ENCODE data around the gene MAGOHB.

Gene MAGOHB

GRCh38 chr12:10595881-10596280 lies 17.5 kb downstream of the MAGOHB start:
- TF ChIP-seq USF1 (IDR thresholded peaks at IDR 0.05), result no peak
- no peak for TF ChIP-seq NFIC (IDR thresholded peaks at IDR 0.05)
- TF ChIP-seq YY1 (IDR thresholded peaks at IDR 0.05; ENCODE audit: low read depth), result no peak
- TF ChIP-seq REST (IDR thresholded peaks at IDR 0.05; ENCODE audit: low read depth), result no peak
- TF ChIP-seq EGR1 (IDR thresholded peaks at IDR 0.05), result no peak
- no peak for TF ChIP-seq RAD21 (IDR thresholded peaks at IDR 0.05; ENCODE audit: low read depth)
- no peak for TF ChIP-seq TEAD4 (IDR thresholded peaks at IDR 0.05)
- no peak for TF ChIP-seq CREB1 (IDR thresholded peaks at IDR 0.05; ENCODE audit: low read depth)
- TF ChIP-seq EP300 (IDR thresholded peaks at IDR 0.05; ENCODE audit: borderline replicate concordance), result no peak
- no peak for TF ChIP-seq TCF12 (IDR thresholded peaks at IDR 0.05; ENCODE audit: low read depth)
- no peak for TF ChIP-seq ZBTB7A (IDR thresholded peaks at IDR 0.05; ENCODE audit: low read depth)

- no peak for TF ChIP-seq TCF12 (IDR thresholded peaks at IDR 0.05; ENCODE audit: low read depth)
- no peak for TF ChIP-seq CEBPB (IDR thresholded peaks at IDR 0.05)
- no peak for TF ChIP-seq YY1 (IDR thresholded peaks at IDR 0.05; ENCODE audit: low read depth)
- TF ChIP-seq USF1 (IDR thresholded peaks at IDR 0.05), result no peak
- TF ChIP-seq REST (IDR thresholded peaks at IDR 0.05; ENCODE audit: low read depth), result no peak
- TF ChIP-seq CREB1 (IDR thresholded peaks at IDR 0.05; ENCODE audit: low read depth), result no peak
- TF ChIP-seq TAF1 (IDR thresholded peaks at IDR 0.05; ENCODE audit: low read depth), result no peak
- no peak for TF ChIP-seq NFIC (IDR thresholded peaks at IDR 0.05)
- no peak for TF ChIP-seq RAD21 (IDR thresholded peaks at IDR 0.05; ENCODE audit: low read depth)
- TF ChIP-seq EGR1 (IDR thresholded peaks at IDR 0.05), result no peak
- TF ChIP-seq FOXM1 (IDR thresholded peaks at IDR 0.05; ENCODE audit: borderline replicate concordance, low read depth), result no peak
- TF ChIP-seq ZBTB7A (IDR thresholded peaks at IDR 0.05; ENCODE audit: low read depth), result no peak
These were observed 22.4 kb downstream of the MAGOHB start for GRCh38 chr12:10590966-10591365.

GRCh38 chr12:10584415-10584814 lies 29.0 kb downstream of the MAGOHB start:
- TF ChIP-seq FOXM1 (IDR thresholded peaks at IDR 0.05; ENCODE audit: borderline replicate concordance, low read depth), result no peak
- no peak for TF ChIP-seq EP300 (IDR thresholded peaks at IDR 0.05; ENCODE audit: borderline replicate concordance)
- TF ChIP-seq TEAD4 (IDR thresholded peaks at IDR 0.05), result no peak
- TF ChIP-seq ZBTB7A (IDR thresholded peaks at IDR 0.05; ENCODE audit: low read depth), result no peak
- no peak for TF ChIP-seq CEBPB (IDR thresholded peaks at IDR 0.05)
- no peak for TF ChIP-seq CREB1 (IDR thresholded peaks at IDR 0.05; ENCODE audit: low read depth)
- TF ChIP-seq TAF1 (IDR thresholded peaks at IDR 0.05; ENCODE audit: low read depth), result no peak
- no peak for TF ChIP-seq RAD21 (IDR thresholded peaks at IDR 0.05; ENCODE audit: low read depth)
- no peak for TF ChIP-seq USF1 (IDR thresholded peaks at IDR 0.05)
- no peak for TF ChIP-seq EGR1 (IDR thresholded peaks at IDR 0.05)
- no peak for TF ChIP-seq REST (IDR thresholded peaks at IDR 0.05; ENCODE audit: low read depth)
- no peak for TF ChIP-seq NFIC (IDR thresholded peaks at IDR 0.05)
- no peak for TF ChIP-seq MAX (IDR thresholded peaks at IDR 0.05)
- TF ChIP-seq TCF12 (IDR thresholded peaks at IDR 0.05; ENCODE audit: low read depth), result no peak
- TF ChIP-seq YY1 (IDR thresholded peaks at IDR 0.05; ENCODE audit: low read depth), result no peak

- TF ChIP-seq EGR1 (IDR thresholded peaks at IDR 0.05), result no peak
- TF ChIP-seq FOXM1 (IDR thresholded peaks at IDR 0.05; ENCODE audit: borderline replicate concordance, low read depth), result no peak
- no peak for TF ChIP-seq YY1 (IDR thresholded peaks at IDR 0.05; ENCODE audit: low read depth)
These were observed 30.7 kb downstream of the MAGOHB start for GRCh38 chr12:10582704-10583103.
